K562 (cell line): Measurements from ENCODE around the gene CAPN6. TPM values are rescaled to one million over a fixed set of nuclear protein-coding genes. Genes with fewer than 3 reads are reported as not detected.
A peak's percentile ranks its signal among the peaks of the same experiment; 100 is the strongest.

Experiments used
- ATAC-seq: fragments of 200-7000 bp; cut with Tn5 transposase; 3 replicates; pipeline ENCODE4 v1.9.1; 2020; ENCODE audit warnings: moderate library complexity
- BruUV-seq: library from RNA; stranded (reverse); fragments of 400-500 nt; replicated peaks from 2 replicates; lab custom pipeline; 2021; lab: Mats Ljungman, UMichigan
- CTCF ChIA-PET: fragments of 300-600 bp; formaldehyde crosslinking; extraction: SDS; loops from one replicate; lab custom pipeline; 2021; ENCODE audit warnings: low intra/inter-chr PET ratio; lab: Yijun Ruan, JAX
- POLR2A ChIA-PET: fragments of 300-600, 350-650 bp; sonication (Branson Sonifier 250); formaldehyde crosslinking; extraction: SDS; loops from one replicate; lab custom pipeline; 2021; ENCODE audit warnings: antibody characterized with exemption, inconsistent platforms; lab: Yijun Ruan, JAX
- DNase-seq, 4 experiments: peaks; one replicate each; pipeline versions ENCODE4 v3.0.0 to v3.0.0-alpha.2; 2011 to 2018; ENCODE audit warnings: low spot score in 3 of 4, mixed read lengths in 3 of 4; ENCODE audit errors: extremely low read depth in 1 of 4
- FAIRE-seq: peaks from 2 replicates; lab custom pipeline; 2011; peaks lifted over from hg19 to GRCh38; lab: Jason Lieb, UNC
- H2AFZ ChIP-seq: 2 replicates; pipeline ENCODE4 v1.6.0; 2011; ENCODE audit warnings: low read depth, low read length, control low read depth, inconsistent platforms
- H3K27ac ChIP-seq: fragments of 200-600 bp; 3 replicates; pipeline ENCODE4 v1.8.0; 2011; ENCODE audit warnings: low read depth, mild to moderate bottlenecking, control low read depth, inconsistent platforms, low read length, moderate library complexity, mixed read lengths; ENCODE audit errors: extremely low read depth
- H3K27me3 ChIP-seq, 2 experiments: fragments of 300-600 bp in 1 of 2; 2 replicates in 1 of 2; 3 replicates in 1 of 2; pipeline versions ENCODE4 v1.6.0 to v1.8.0; 2011; ENCODE audit warnings: inconsistent platforms in 2 of 2, low read length in 2 of 2, mild to moderate bottlenecking in 1 of 2, mixed read lengths in 1 of 2, moderate library complexity in 1 of 2; ENCODE audit not compliant: control insufficient read depth in 2 of 2, insufficient read depth in 2 of 2
- H3K36me3 ChIP-seq: fragments of 300-600 bp; 3 replicates; pipeline ENCODE4 v1.8.0; 2011; ENCODE audit warnings: mild to moderate bottlenecking, low read length, inconsistent platforms; ENCODE audit not compliant: control insufficient read depth, insufficient read depth
- H3K4me1 ChIP-seq, 2 experiments: fragments of 200-600 bp in 1 of 2; replicated peaks in 1 of 2; 2 replicates in 1 of 2; 3 replicates in 1 of 2; pipeline versions ENCODE4 v1.5.1 to v1.8.0; 2011; ENCODE audit warnings: inconsistent platforms in 2 of 2, low read length in 2 of 2, mild to moderate bottlenecking in 1 of 2, mixed read lengths in 1 of 2, moderate library complexity in 1 of 2; ENCODE audit not compliant: control insufficient read depth in 2 of 2, insufficient read depth in 2 of 2
- H3K4me2 ChIP-seq: 2 replicates; pipeline ENCODE4 v1.6.1; 2011; ENCODE audit warnings: low read length, control low read depth, inconsistent platforms, mixed read lengths; ENCODE audit not compliant: insufficient read depth
- H3K4me3 ChIP-seq: fragments of 200-600 bp; sonication (generic), shearing (Covaris generic); 2 replicates; pipeline ENCODE4 v1.5.1; 2016; ENCODE audit warnings: control low read depth, inconsistent platforms
- H3K79me2 ChIP-seq: fragments of 200-600 bp; 3 replicates; pipeline ENCODE4 v1.8.0; 2011; ENCODE audit warnings: low read length, inconsistent platforms; ENCODE audit not compliant: control insufficient read depth, insufficient read depth
- H3K9ac ChIP-seq, 2 experiments: 2 replicates each; pipeline versions ENCODE4 v1.6.0 to v1.6.1; 2011; ENCODE audit warnings: low read depth in 2 of 2, low read length in 2 of 2, control low read depth in 1 of 2, inconsistent platforms in 1 of 2, mild to moderate bottlenecking in 1 of 2, mixed read lengths in 1 of 2; ENCODE audit not compliant: insufficient read depth in 1 of 2
- H3K9me1 ChIP-seq: one replicate; pipeline ENCODE4 v1.6.0; 2011; ENCODE audit warnings: inconsistent platforms, mild to moderate bottlenecking, low read length, moderate library complexity; ENCODE audit not compliant: control insufficient read depth, insufficient read depth
- H3K9me3 ChIP-seq: replicated peaks from 2 replicates; pipeline ENCODE4 v1.5.1; 2011; ENCODE audit warnings: low read depth, low read length, inconsistent platforms; ENCODE audit not compliant: control insufficient read depth, insufficient read depth
- H4K20me1 ChIP-seq: replicated peaks from 2 replicates; pipeline ENCODE4 v1.6.1; 2011; ENCODE audit warnings: low read length, inconsistent platforms, mixed read lengths; ENCODE audit not compliant: control insufficient read depth, insufficient read depth
- C11orf30 ChIP-seq: fragments of 450-650 bp; IDR thresholded peaks from 2 replicates; pipeline ENCODE4 v1.6.1; 2016; ENCODE audit warnings: low read depth, mild to moderate bottlenecking
- E2F6 ChIP-seq, 2 experiments: IDR thresholded peaks; 2 replicates each; pipeline ENCODE4 v1.6.1; 2011; ENCODE audit warnings: borderline replicate concordance in 1 of 2, control low read depth in 1 of 2, low read depth in 1 of 2, low read length in 1 of 2, mild to moderate bottlenecking in 1 of 2, mixed read lengths in 1 of 2, moderate library complexity in 1 of 2; ENCODE audit not compliant: insufficient read depth in 1 of 2, insufficient read length in 1 of 2, poor library complexity in 1 of 2, severe bottlenecking in 1 of 2; ENCODE audit errors: extremely low read depth in 1 of 2
- HMGXB4 ChIP-seq: sonication (generic); formaldehyde crosslinking; IDR thresholded peaks from 2 replicates; pipeline ENCODE4 v1.8.1; 2023; ENCODE audit warnings: mild to moderate bottlenecking, missing genetic modification reagents
- HOXB6 ChIP-seq: fragments of 250-450 bp; sonication (Bioruptor Pico); IDR thresholded peaks from 2 replicates; pipeline ENCODE4 v1.5.1; 2022; ENCODE audit warnings: mild to moderate bottlenecking, borderline replicate concordance
- IFI16 ChIP-seq: fragments of 250-450 bp; sonication (Bioruptor Pico); IDR thresholded peaks from 2 replicates; pipeline ENCODE4 v2.1.2; 2022; ENCODE audit warnings: mild to moderate bottlenecking, inconsistent platforms
- MAFG ChIP-seq: fragments of 450-650 bp; conservative IDR thresholded peaks from 2 replicates; pipeline ENCODE4 v1.6.1; 2016; ENCODE audit warnings: missing genetic modification characterization, missing compliant biosample characterization
- NFE2L1 ChIP-seq: fragments of 450-650 bp; IDR thresholded peaks from 2 replicates; pipeline ENCODE4 v1.6.1; 2016; ENCODE audit warnings: missing genetic modification characterization, low read depth, mild to moderate bottlenecking, missing compliant biosample characterization, moderate library complexity, borderline replicate concordance
- PHF21A ChIP-seq: fragments of 450-650 bp; IDR thresholded peaks from 2 replicates; pipeline ENCODE4 v1.6.1; 2017; ENCODE audit warnings: low read depth, borderline replicate concordance
- RBM39 ChIP-seq: fragments of 200-400 bp; formaldehyde crosslinking; optimal IDR thresholded peaks from 2 replicates; pipeline ENCODE3; 2018; ENCODE audit warnings: low read depth, low read length
- RUNX1 ChIP-seq: sonication (generic); IDR thresholded peaks from 2 replicates; pipeline ENCODE4 v1.6.1; 2016; ENCODE audit warnings: antibody characterized with exemption, low read depth
- ZNF212 ChIP-seq: fragments of 450-650 bp; formaldehyde crosslinking; IDR thresholded peaks from 2 replicates; pipeline ENCODE4 v1.4.0; 2020; ENCODE audit warnings: mild to moderate bottlenecking
- WGBS: fragments of 100-300 bp; shearing (Covaris generic); methylation state at CpG from one replicate; pipeline ENCODE4 v1.1.6; 2016; ENCODE audit warnings: low coverage, mixed read lengths; ENCODE audit not compliant: insufficient coverage; ENCODE audit errors: missing lambda C conversion rate; 5-methylcytosine and 5-hydroxymethylcytosine counted together
- in situ Hi-C: fragments of 300-500 bp; cut with MboI; formaldehyde crosslinking; loops from 4 replicates; pipeline ENCODE4 v1.15.0; 2018; ENCODE audit warnings: inconsistent platforms, mixed read lengths
- intact Hi-C: fragments of 100-400 bp; cut with micrococcal nuclease; formaldehyde crosslinking; loops from 2 replicates; pipeline ENCODE4 v1.14.2; 2022
- polyA plus RNA-seq, 8 experiments: library from polyadenylated mRNA; depleted of rRNA in 4 of 8; stranded (reverse) in 5 of 8; unstranded in 3 of 8; fragments of >200 nt; fragmentation: Nextera tagmentation in 2 of 8; fragmentation: Illumina TruSeq in 1 of 8; extraction: Ambion mirVana in 2 of 8; extraction: Trizol in 1 of 8; gene quantifications; 2 replicates each; pipeline versions ENCODE4 v1.2.1 to v1.2.3, GENCODE V29; 2011 to 2014; ENCODE audit warnings: inconsistent platforms in 1 of 8, missing spikeins in 1 of 8
- total RNA-seq, 7 experiments: library from RNA; depleted of rRNA in 6 of 7; stranded (reverse); fragments of >200 nt in 6 of 7; fragmentation: Illumina TruSeq in 2 of 7; extraction: Trizol in 2 of 7; gene quantifications; 2 replicates each; pipeline versions ENCODE4 v1.2.1 to v1.2.3, GENCODE V29; 2011 to 2021; ENCODE audit warnings: low replicate concordance in 1 of 7
- TF ChIP-seq, protein P1 (sequence below): fragments of 450-650 bp; formaldehyde crosslinking; IDR thresholded peaks from 2 replicates; pipeline ENCODE4 v1.4.0; 2020; ENCODE audit warnings: mild to moderate bottlenecking
- TF ChIP-seq, protein P2 (sequence below): fragments of 250-450 bp; sonication (Bioruptor Pico); IDR thresholded peaks from 2 replicates; pipeline ENCODE4 v1.5.0; 2021; ENCODE audit warnings: mild to moderate bottlenecking, borderline replicate concordance

The CAPN6 gene
- total and polyA plus RNA-seq, 9 of the 15 experiments (the other 6 are each of a cell fraction or from before 2014, with no cell fraction given) = 0.11 TPM; not detected in 8

DNA sequence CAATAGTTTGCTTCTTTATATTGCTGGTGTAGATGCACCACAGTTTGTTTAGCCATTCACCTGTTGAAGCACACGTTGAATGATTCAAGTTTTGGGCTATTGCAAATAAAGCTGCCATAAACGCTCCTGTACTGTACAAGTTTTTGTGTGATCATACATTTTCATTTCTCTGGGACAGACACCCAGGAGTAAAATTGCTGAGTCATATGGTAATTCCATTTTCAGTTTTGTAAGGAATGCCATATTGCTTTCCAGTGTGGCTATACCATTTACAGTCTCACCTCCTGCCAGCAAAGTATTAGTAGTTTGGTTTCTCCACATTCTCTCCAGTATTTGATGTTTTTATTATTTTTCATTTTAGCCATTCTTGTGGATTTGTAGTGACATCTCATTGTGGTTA lies 32.0 kb upstream of the CAPN6 start:
- no TSS peak for BruUV-seq
- intact Hi-C loops = no loop called here
- no peak for ATAC-seq
- Histone ChIP-seq H3K9ac (no peak overlapping the region), H3K4me3 (no peak overlapping the region), H3K4me1 (no peaks in the 10 kb centered on the region), H2AFZ (no peak overlapping the region), H4K20me1 (no peaks in the 10 kb centered on the region; the same call in 1 of the 2 replicates), H3K36me3 (no peaks in the 10 kb centered on the region), H3K9me1 (no peaks in the 10 kb centered on the region), H3K4me2 (no peak overlapping the region), H3K79me2 (no peaks in the 10 kb centered on the region), H3K27me3 (no peaks in the 10 kb centered on the region), H3K27ac (no peak overlapping the region), H3K9me3 (no peaks in the 10 kb centered on the region)
- ChIA-PET POLR2A (no interaction called here), CTCF (no interaction called here)
- DNase-seq = no peak
- WGBS = 0% methylated on average over 2 of the region's 2 CpGs
- in situ Hi-C loops = no loop called here
- FAIRE-seq = no peak
- TF ChIP-seq, protein P1, sequence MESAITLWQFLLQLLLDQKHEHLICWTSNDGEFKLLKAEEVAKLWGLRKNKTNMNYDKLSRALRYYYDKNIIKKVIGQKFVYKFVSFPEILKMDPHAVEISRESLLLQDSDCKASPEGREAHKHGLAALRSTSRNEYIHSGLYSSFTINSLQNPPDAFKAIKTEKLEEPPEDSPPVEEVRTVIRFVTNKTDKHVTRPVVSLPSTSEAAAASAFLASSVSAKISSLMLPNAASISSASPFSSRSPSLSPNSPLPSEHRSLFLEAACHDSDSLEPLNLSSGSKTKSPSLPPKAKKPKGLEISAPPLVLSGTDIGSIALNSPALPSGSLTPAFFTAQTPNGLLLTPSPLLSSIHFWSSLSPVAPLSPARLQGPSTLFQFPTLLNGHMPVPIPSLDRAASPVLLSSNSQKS (CRISPR knock-in tag) = no peak
- peak; percentile 65; the same call in 1 of the 2 replicates for TF ChIP-seq NFE2L1 (tag)
- peak; percentile 91 for TF ChIP-seq MAFG
- no peak for TF ChIP-seq ZNF212 (CRISPR knock-in tag)
- TF ChIP-seq HOXB6 = no peak
- TF ChIP-seq RUNX1 = no peak
- TF ChIP-seq RBM39 = no peak
- TF ChIP-seq C11orf30 = peak; percentile 82
- TF ChIP-seq, protein P2, sequence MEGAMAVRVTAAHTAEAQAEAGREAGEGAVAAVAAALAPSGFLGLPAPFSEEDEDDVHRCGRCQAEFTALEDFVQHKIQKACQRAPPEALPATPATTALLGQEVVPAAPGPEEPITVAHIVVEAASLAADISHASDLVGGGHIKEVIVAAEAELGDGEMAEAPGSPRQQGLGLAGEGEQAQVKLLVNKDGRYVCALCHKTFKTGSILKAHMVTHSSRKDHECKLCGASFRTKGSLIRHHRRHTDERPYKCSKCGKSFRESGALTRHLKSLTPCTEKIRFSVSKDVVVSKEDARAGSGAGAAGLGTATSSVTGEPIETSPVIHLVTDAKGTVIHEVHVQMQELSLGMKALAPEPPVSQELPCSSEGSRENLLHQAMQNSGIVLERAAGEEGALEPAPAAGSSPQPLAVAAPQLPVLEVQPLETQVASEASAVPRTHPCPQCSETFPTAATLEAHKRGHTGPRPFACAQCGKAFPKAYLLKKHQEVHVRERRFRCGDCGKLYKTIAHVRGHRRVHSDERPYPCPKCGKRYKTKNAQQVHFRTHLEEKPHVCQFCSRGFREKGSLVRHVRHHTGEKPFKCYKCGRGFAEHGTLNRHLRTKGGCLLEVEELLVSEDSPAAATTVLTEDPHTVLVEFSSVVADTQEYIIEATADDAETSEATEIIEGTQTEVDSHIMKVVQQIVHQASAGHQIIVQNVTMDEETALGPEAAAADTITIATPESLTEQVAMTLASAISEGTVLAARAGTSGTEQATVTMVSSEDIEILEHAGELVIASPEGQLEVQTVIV (CRISPR knock-in tag) = no peak
- no peak for TF ChIP-seq HMGXB4 (CRISPR knock-in tag)
- TF ChIP-seq PHF21A = no peak
- no peak for TF ChIP-seq IFI16
- TF ChIP-seq E2F6 (IDR thresholded peaks at IDR 0.05; ENCODE audit: borderline replicate concordance in 1 of 2, extremely low read depth in 1 of 2, insufficient read depth in 1 of 2, insufficient read length in 1 of 2, low read depth in 1 of 2, low read length in 1 of 2, poor library complexity in 1 of 2, severe bottlenecking in 1 of 2) = no peak
